A549 (cell line): ENCODE measurements around the gene NPW. TPM values are rescaled to one million over a fixed set of nuclear protein-coding genes. Genes with fewer than 3 reads are reported as not detected.

Experiments used
- ATAC-seq, 2 experiments: fragments of 200-7000 bp in 1 of 2; fragments of >200 bp in 1 of 2; cut with Nextera tagmentation in 1 of 2; cut with Tn5 transposase in 1 of 2; 3 replicates each; pipeline versions ENCODE4 v1.8.0 to v1.9.1; 2018 to 2020; ENCODE audit warnings: mild to moderate bottlenecking in 1 of 2, moderate library complexity in 1 of 2
- CTCF ChIA-PET: fragments of 300-600 bp; sonication (Branson Sonifier 250); formaldehyde crosslinking; extraction: SDS; loops from one replicate; lab custom pipeline; 2021; ENCODE audit warnings: antibody characterized with exemption, inconsistent platforms; lab: Yijun Ruan, JAX
- POLR2A ChIA-PET: fragments of 350-600 bp; formaldehyde crosslinking; extraction: SDS; loops from one replicate; lab custom pipeline; 2021; ENCODE audit warnings: antibody characterized with exemption, inconsistent platforms; lab: Yijun Ruan, JAX
- DNase-seq, 2 experiments: peaks; one replicate each; pipeline versions ENCODE4 v3.0.0 to v3.0.0-alpha.2; 2011 to 2016; ENCODE audit warnings: low read depth in 1 of 2, low spot score in 1 of 2
- FAIRE-seq: peaks from 2 replicates; lab custom pipeline; 2011; peaks lifted over from hg19 to GRCh38; lab: Jason Lieb, UNC
- H3K27ac ChIP-seq, 2 experiments: fragments of >200 bp; sonication (Bioruptor Twin); formaldehyde crosslinking; 3 replicates each; pipeline ENCODE4 v1.5.1; 2016 to 2017
- H3K4me1 ChIP-seq: fragments of >200 bp; sonication (Bioruptor Twin); formaldehyde crosslinking; 3 replicates; pipeline ENCODE4 v1.6.1; 2016
- H3K4me2 ChIP-seq: fragments of >200 bp; sonication (Bioruptor Twin); formaldehyde crosslinking; 3 replicates; pipeline ENCODE4 v1.6.1; 2016
- H3K4me3 ChIP-seq: fragments of >200 bp; sonication (Bioruptor Twin); formaldehyde crosslinking; 3 replicates; pipeline ENCODE4 v1.5.1; 2016
- H3K9me3 ChIP-seq: fragments of >200 bp; sonication (Bioruptor Twin); formaldehyde crosslinking; 3 replicates; pipeline ENCODE4 v1.6.1; 2016
- CBX2 ChIP-seq: fragments of 200-600 bp; sonication (generic); IDR thresholded peaks from 2 replicates; pipeline ENCODE4 v1.6.1; 2016; ENCODE audit warnings: low read depth, mild to moderate bottlenecking, borderline replicate concordance
- CHD2 ChIP-seq: fragments of 150-350 bp; IDR thresholded peaks from 2 replicates; pipeline ENCODE4 v1.6.1; 2014; ENCODE audit warnings: low read length; ENCODE audit not compliant: partially characterized antibody
- CTCF ChIP-seq: fragments of >200 bp; sonication (Bioruptor Twin); formaldehyde crosslinking; IDR thresholded peaks from 3 replicates; pipeline ENCODE4 v1.5.1; 2016
- E2F6 ChIP-seq: IDR thresholded peaks from 2 replicates; pipeline ENCODE4 v1.6.1; 2012; ENCODE audit warnings: low read depth, borderline replicate concordance
- EHF ChIP-seq: fragments of 250-450 bp; sonication (Bioruptor Pico); IDR thresholded peaks from 2 replicates; pipeline ENCODE4 v1.5.0; 2020; ENCODE audit warnings: mild to moderate bottlenecking
- EP300 ChIP-seq, 2 experiments: fragments of >200 bp; sonication (Bioruptor Twin); formaldehyde crosslinking; IDR thresholded peaks; 2 replicates in 1 of 2; 3 replicates in 1 of 2; pipeline ENCODE4 v1.6.1; 2016 to 2017
- ESRRA ChIP-seq: fragments of 150-350 bp; IDR thresholded peaks from 2 replicates; pipeline ENCODE4 v1.6.1; 2014; ENCODE audit warnings: mild to moderate bottlenecking, low read length, borderline replicate concordance
- FOSL2 ChIP-seq, 2 experiments: fragments of 450-650 bp in 1 of 2; fragments of >200 bp in 1 of 2; sonication (Bioruptor Twin) in 1 of 2; formaldehyde crosslinking; IDR thresholded peaks; 2 replicates each; pipeline versions ENCODE4 v1.5.0 to v1.6.1; 2016 to 2020; ENCODE audit warnings: mild to moderate bottlenecking in 1 of 2, moderate library complexity in 1 of 2
- HDAC2 ChIP-seq: fragments of 200-600 bp; sonication (generic); IDR thresholded peaks from 2 replicates; pipeline ENCODE4 v1.6.1; 2016
- HOXB13 ChIP-seq: fragments of 250-450 bp; sonication (Bioruptor Pico); IDR thresholded peaks from 2 replicates; pipeline ENCODE4 v1.5.0; 2020; ENCODE audit warnings: low read depth, mild to moderate bottlenecking, moderate library complexity
- JUNB ChIP-seq: fragments of >200 bp; sonication (Bioruptor Twin); formaldehyde crosslinking; IDR thresholded peaks from 2 replicates; pipeline ENCODE4 v1.6.1; 2016
- MAX ChIP-seq: IDR thresholded peaks from 2 replicates; pipeline ENCODE4 v1.6.1; 2012
- MAZ ChIP-seq: fragments of 150-350 bp; IDR thresholded peaks from 2 replicates; pipeline ENCODE4 v1.6.1; 2014; ENCODE audit warnings: antibody characterized with exemption, low read depth, low read length, borderline replicate concordance
- NFE2L2 ChIP-seq: fragments of 150-350 bp; conservative IDR thresholded peaks from 2 replicates; pipeline ENCODE4 v1.6.1; 2014; ENCODE audit warnings: low read length
- NR3C1 ChIP-seq: fragments of >200 bp; sonication (Bioruptor Twin); formaldehyde crosslinking; IDR thresholded peaks from 3 replicates; pipeline ENCODE4 v1.6.1; 2017
- RAD21 ChIP-seq, 2 experiments: fragments of >200 bp in 1 of 2; sonication (Bioruptor Twin) in 1 of 2; formaldehyde crosslinking in 1 of 2; IDR thresholded peaks in 1 of 2; conservative IDR thresholded peaks in 1 of 2; 2 replicates in 1 of 2; 3 replicates in 1 of 2; pipeline ENCODE4 v1.6.1; 2012 to 2018; ENCODE audit warnings: inconsistent platforms in 1 of 2
- RFX5 ChIP-seq: fragments of 450-650 bp; IDR thresholded peaks from 2 replicates; pipeline ENCODE4 v1.7.1; 2014; ENCODE audit warnings: antibody characterized with exemption, mild to moderate bottlenecking, moderate library complexity
- SMC3 ChIP-seq: fragments of >200 bp; sonication (Bioruptor Twin); formaldehyde crosslinking; IDR thresholded peaks from 3 replicates; pipeline ENCODE4 v1.6.1; 2018; ENCODE audit warnings: inconsistent platforms
- SREBF2 ChIP-seq: fragments of 450-650 bp; IDR thresholded peaks from 2 replicates; pipeline ENCODE4 v1.6.1; 2014; ENCODE audit warnings: mild to moderate bottlenecking, moderate library complexity
- TFCP2L1 ChIP-seq: fragments of 250-450 bp; sonication (Bioruptor Pico); IDR thresholded peaks from 2 replicates; pipeline ENCODE4 v1.5.0; 2021; ENCODE audit warnings: mild to moderate bottlenecking
- ZNF302 ChIP-seq: fragments of 250-450 bp; sonication (Bioruptor Pico); IDR thresholded peaks from 2 replicates; pipeline ENCODE4 v1.9.0; 2021; ENCODE audit warnings: inconsistent platforms, mild to moderate bottlenecking, moderate library complexity
- ZSCAN20 ChIP-seq: fragments of 250-450 bp; sonication (Bioruptor Pico); IDR thresholded peaks from 2 replicates; pipeline ENCODE4 v1.8.0; 2022; ENCODE audit warnings: mild to moderate bottlenecking, moderate library complexity
- WGBS: methylation state at CpG from one replicate; pipeline ENCODE4 v1.1.6; 2017; ENCODE audit errors: missing lambda C conversion rate; 5-methylcytosine and 5-hydroxymethylcytosine counted together
- polyA plus RNA-seq, 4 experiments: library from polyadenylated mRNA; depleted of rRNA in 3 of 4; stranded (reverse); fragments of >200 nt; fragmentation: RNase III in 1 of 4; extraction: RNeasy Plus Mini Kit Qiagen cat#74134 plus additional on column Dnase treatment in 1 of 4; gene quantifications; 2 replicates in 3 of 4; 3 replicates in 1 of 4; pipeline ENCODE4 v1.2.3, GENCODE V29; 2011 to 2017
- small RNA-seq, 6 experiments: library from RNA; depleted of rRNA; stranded (forward); fragments of <200 nt; gene quantifications; one replicate each; pipeline ENCODE3, GENCODE V24; 2012

The NPW gene
- polyA plus RNA-seq, 2 of the 4 experiments (the other 2 are of a cell fraction), result 0.26 to 1.0 TPM

- ChIA-PET POLR2A (interaction anchor here (0.6 kb wide), 1 partner anchor 76 kb away, joined by 3 read pairs; no protein-coding TSS in a partner anchor), CTCF (interaction anchor here (1.0 to 2.3 kb wide), 5 partner anchors 9 to 76 kb away, joined by 3 to 8 read pairs (median 3); no protein-coding TSS in a partner anchor)
- WGBS, result 91% methylated on average over 7 of the region's 16 CpGs
- no peak overlapping the region for H3K27ac ChIP-seq
- ATAC-seq, result no peak
- H3K4me2 ChIP-seq, result no peak overlapping the region
- no peak for DNase-seq
- no peaks in the 10 kb centered on the region for H3K9me3 ChIP-seq
- no peak overlapping the region for H3K4me3 ChIP-seq
- FAIRE-seq, result no peak
- no peak for TF ChIP-seq RFX5
- TF ChIP-seq SREBF2, result no peak
- TF ChIP-seq JUNB, result no peak
- TF ChIP-seq TFCP2L1 (CRISPR knock-in tag), result no peak
- no peak for TF ChIP-seq FOSL2 (IDR thresholded peaks at IDR 0.05)
- TF ChIP-seq FOSL2 (CRISPR knock-in tag; IDR thresholded peaks at IDR 0.05), result no peak
- no peak for TF ChIP-seq HOXB13 (CRISPR knock-in tag)
- no peaks in the 10 kb centered on the region for H3K4me1 ChIP-seq
These were observed 44.9 kb downstream of the NPW start for GRCh38 chr16:2064368-2064945.

- 93% methylated on average over 11 of the region's 11 CpGs for WGBS
- CTCF ChIA-PET, result interaction anchor here (0.8 to 2.7 kb wide), 4 partner anchors 10 to 75 kb away, joined by 3 to 15 read pairs (median 5); partner anchors contain the start of genes NTHL1 and TSC2
- Histone ChIP-seq H3K27ac (no peak overlapping the region), H3K9me3 (no peaks in the 10 kb centered on the region), H3K4me2 (no peak overlapping the region), H3K4me1 (no peaks in the 10 kb centered on the region), H3K4me3 (no peak overlapping the region)
- no peak for ATAC-seq
- POLR2A ChIA-PET, result no interaction called here
- TF ChIP-seq ZNF302 (CRISPR knock-in tag) (no peak), CBX2 (no peak), MAX (no peak), CTCF (no peak), RAD21 (conservative IDR thresholded peaks at IDR 0.05 in 1 of 2, IDR thresholded peaks at IDR 0.05 in 1 of 2) (no peak), ZSCAN20 (no peak), SMC3 (no peak), NFE2L2 (no peak), CHD2 (no peak), MAZ (no peak), NR3C1 (no peak), ESRRA (no peak), HDAC2 (no peak), E2F6 (no peak), EHF (CRISPR knock-in tag) (no peak), EP300 (IDR thresholded peaks at IDR 0.05) (no peak)
- no peak for FAIRE-seq
- no peak for DNase-seq
These were observed 46.6 kb downstream of the NPW start for GRCh38 chr16:2066139-2066538.

Small RNA genes lying within 50 kb of the gene (small RNA-seq; reads per million reads assigned to genes)
- gene AC005363.2 (0 to 1.7 (median 0) reads per million in 6 experiments), gene RN7SL219P (0 reads per million in 6 experiments)

Other genes starting within 250 kb of the NPW start
Only the 30 nearest of the 34 such genes appear.
- gene SPSB3, start 237.2 kb upstream of the NPW start, polyA plus RNA-seq (2011; rRNA removed), result 9.2 and 10.6 TPM in 2 replicates
- 10.6 to 17.3 TPM (median 14.6 TPM) in 3 replicates for gene SPSB3, start 237.2 kb upstream of the NPW start, polyA plus RNA-seq (2017; fragmentation: RNase III; extraction: RNeasy Plus Mini Kit Qiagen cat#74134 plus additional on column Dnase treatment)
- 21.9 and 24.7 TPM in 2 replicates for gene NUBP2, start 236.8 kb upstream of the NPW start, polyA plus RNA-seq (2011; rRNA removed)
- 58.9 to 65.3 TPM (median 60.7 TPM) in 3 replicates for gene NUBP2, start 236.8 kb upstream of the NPW start, polyA plus RNA-seq (2017; fragmentation: RNase III; extraction: RNeasy Plus Mini Kit Qiagen cat#74134 plus additional on column Dnase treatment)
- gene IGFALS, start 226.1 kb upstream of the NPW start, polyA plus RNA-seq (2011; rRNA removed), result 0.08 TPM in 1 of 2 replicates, not detected in the other
- gene IGFALS, start 226.1 kb upstream of the NPW start, polyA plus RNA-seq (2017; fragmentation: RNase III; extraction: RNeasy Plus Mini Kit Qiagen cat#74134 plus additional on column Dnase treatment), result 0.05 to 0.08 TPM in 2 of 3 replicates, not detected in the other
- gene HAGH, start 193.0 kb upstream of the NPW start, polyA plus RNA-seq (2011; rRNA removed), result 27.2 and 34.9 TPM in 2 replicates
- gene HAGH, start 193.0 kb upstream of the NPW start, polyA plus RNA-seq (2017; fragmentation: RNase III; extraction: RNeasy Plus Mini Kit Qiagen cat#74134 plus additional on column Dnase treatment), result 58.7 to 66.4 TPM (median 59.8 TPM) in 3 replicates
- gene FAHD1, start 192.6 kb upstream of the NPW start, polyA plus RNA-seq (2011; rRNA removed), result 30.2 and 30.6 TPM in 2 replicates
- gene FAHD1, start 192.6 kb upstream of the NPW start, polyA plus RNA-seq (2017; fragmentation: RNase III; extraction: RNeasy Plus Mini Kit Qiagen cat#74134 plus additional on column Dnase treatment), result 63.2 to 68.4 TPM (median 64.5 TPM) in 3 replicates
- 7.5 and 9.1 TPM in 2 replicates for gene MEIOB, start 147.6 kb upstream of the NPW start, polyA plus RNA-seq (2011; rRNA removed)
- 2.9 to 3.5 TPM (median 2.9 TPM) in 3 replicates for gene MEIOB, start 147.6 kb upstream of the NPW start, polyA plus RNA-seq (2017; fragmentation: RNase III; extraction: RNeasy Plus Mini Kit Qiagen cat#74134 plus additional on column Dnase treatment)
- gene HS3ST6, start 101.4 kb upstream of the NPW start, polyA plus RNA-seq (2011; rRNA removed), result 1.1 and 1.5 TPM in 2 replicates
- 1.4 to 2.6 TPM (median 2.0 TPM) in 3 replicates for gene HS3ST6, start 101.4 kb upstream of the NPW start, polyA plus RNA-seq (2017; fragmentation: RNase III; extraction: RNeasy Plus Mini Kit Qiagen cat#74134 plus additional on column Dnase treatment)
- 27.7 and 34.4 TPM in 2 replicates for gene MSRB1, start 76.6 kb upstream of the NPW start, polyA plus RNA-seq (2011; rRNA removed)
- gene MSRB1, start 76.6 kb upstream of the NPW start, polyA plus RNA-seq (2017; fragmentation: RNase III; extraction: RNeasy Plus Mini Kit Qiagen cat#74134 plus additional on column Dnase treatment), result 27.7 to 38.4 TPM (median 37.5 TPM) in 3 replicates
- not detected in 2 replicates for gene RPL3L, start 65.1 kb upstream of the NPW start, polyA plus RNA-seq (2011; rRNA removed)
- gene RPL3L, start 65.1 kb upstream of the NPW start, polyA plus RNA-seq (2017; fragmentation: RNase III; extraction: RNeasy Plus Mini Kit Qiagen cat#74134 plus additional on column Dnase treatment), result 0.20 TPM in 1 of 3 replicates, not detected in the others
- gene NDUFB10, start 60.2 kb upstream of the NPW start, polyA plus RNA-seq (2011; rRNA removed), result 151 and 198 TPM in 2 replicates
- 367 to 410 TPM (median 389 TPM) in 3 replicates for gene NDUFB10, start 60.2 kb upstream of the NPW start, polyA plus RNA-seq (2017; fragmentation: RNase III; extraction: RNeasy Plus Mini Kit Qiagen cat#74134 plus additional on column Dnase treatment)
- gene RPS2, start 55.0 kb upstream of the NPW start, polyA plus RNA-seq (2011; rRNA removed), result 2,621 and 3,507 TPM in 2 replicates
- 3,378 to 3,689 TPM (median 3,626 TPM) in 3 replicates for gene RPS2, start 55.0 kb upstream of the NPW start, polyA plus RNA-seq (2017; fragmentation: RNase III; extraction: RNeasy Plus Mini Kit Qiagen cat#74134 plus additional on column Dnase treatment)
- gene RNF151, start 52.9 kb upstream of the NPW start, polyA plus RNA-seq (2011; rRNA removed), result not detected in 2 replicates
- gene RNF151, start 52.9 kb upstream of the NPW start, polyA plus RNA-seq (2017; fragmentation: RNase III; extraction: RNeasy Plus Mini Kit Qiagen cat#74134 plus additional on column Dnase treatment), result not detected in 3 replicates
- gene TBL3, start 47.7 kb upstream of the NPW start, polyA plus RNA-seq (2011; rRNA removed), result 21.9 and 25.9 TPM in 2 replicates
- gene TBL3, start 47.7 kb upstream of the NPW start, polyA plus RNA-seq (2017; fragmentation: RNase III; extraction: RNeasy Plus Mini Kit Qiagen cat#74134 plus additional on column Dnase treatment), result 41.9 to 45.0 TPM (median 42.8 TPM) in 3 replicates
- gene NOXO1, start 38.3 kb upstream of the NPW start, polyA plus RNA-seq (2011; rRNA removed), result not detected in 2 replicates
- gene NOXO1, start 38.3 kb upstream of the NPW start, polyA plus RNA-seq (2017; fragmentation: RNase III; extraction: RNeasy Plus Mini Kit Qiagen cat#74134 plus additional on column Dnase treatment), result 0.25 to 0.32 TPM (median 0.26 TPM) in 3 replicates
- 11.9 and 12.9 TPM in 2 replicates for gene GFER, start 35.6 kb upstream of the NPW start, polyA plus RNA-seq (2011; rRNA removed)
- gene GFER, start 35.6 kb upstream of the NPW start, polyA plus RNA-seq (2017; fragmentation: RNase III; extraction: RNeasy Plus Mini Kit Qiagen cat#74134 plus additional on column Dnase treatment), result 33.9 to 34.9 TPM (median 34.8 TPM) in 3 replicates
- 4.9 and 5.7 TPM in 2 replicates for gene SYNGR3, start 29.8 kb upstream of the NPW start, polyA plus RNA-seq (2011; rRNA removed)
- 4.1 to 5.0 TPM (median 4.4 TPM) in 3 replicates for gene SYNGR3, start 29.8 kb upstream of the NPW start, polyA plus RNA-seq (2017; fragmentation: RNase III; extraction: RNeasy Plus Mini Kit Qiagen cat#74134 plus additional on column Dnase treatment)
- gene ZNF598, start 10.0 kb upstream of the NPW start, polyA plus RNA-seq (2011; rRNA removed), result 15.3 and 17.7 TPM in 2 replicates
- gene ZNF598, start 10.0 kb upstream of the NPW start, polyA plus RNA-seq (2017; fragmentation: RNase III; extraction: RNeasy Plus Mini Kit Qiagen cat#74134 plus additional on column Dnase treatment), result 32.7 to 35.0 TPM (median 33.8 TPM) in 3 replicates
- 33.1 and 35.0 TPM in 2 replicates for gene NHERF2, start 7.1 kb downstream of the NPW start, polyA plus RNA-seq (2011; rRNA removed)
- gene NHERF2, start 7.1 kb downstream of the NPW start, polyA plus RNA-seq (2017; fragmentation: RNase III; extraction: RNeasy Plus Mini Kit Qiagen cat#74134 plus additional on column Dnase treatment), result 27.3 to 32.3 TPM (median 31.0 TPM) in 3 replicates
- 28.8 and 34.8 TPM in 2 replicates for gene NTHL1, start 28.0 kb downstream of the NPW start, polyA plus RNA-seq (2011; rRNA removed)
- 41.4 to 42.3 TPM (median 42.1 TPM) in 3 replicates for gene NTHL1, start 28.0 kb downstream of the NPW start, polyA plus RNA-seq (2017; fragmentation: RNase III; extraction: RNeasy Plus Mini Kit Qiagen cat#74134 plus additional on column Dnase treatment)
- 32.6 and 41.7 TPM in 2 replicates for gene TSC2, start 28.2 kb downstream of the NPW start, polyA plus RNA-seq (2011; rRNA removed)
- 42.0 to 47.3 TPM (median 45.1 TPM) in 3 replicates for gene TSC2, start 28.2 kb downstream of the NPW start, polyA plus RNA-seq (2017; fragmentation: RNase III; extraction: RNeasy Plus Mini Kit Qiagen cat#74134 plus additional on column Dnase treatment)
- gene PKD1, start 116.1 kb downstream of the NPW start, polyA plus RNA-seq (2011; rRNA removed), result 11.5 and 17.3 TPM in 2 replicates
- 38.4 to 39.7 TPM (median 39.2 TPM) in 3 replicates for gene PKD1, start 116.1 kb downstream of the NPW start, polyA plus RNA-seq (2017; fragmentation: RNase III; extraction: RNeasy Plus Mini Kit Qiagen cat#74134 plus additional on column Dnase treatment)
- gene RAB26, start 128.8 kb downstream of the NPW start, polyA plus RNA-seq (2011; rRNA removed), result 6.7 and 7.5 TPM in 2 replicates
- 5.7 to 7.3 TPM (median 6.7 TPM) in 3 replicates for gene RAB26, start 128.8 kb downstream of the NPW start, polyA plus RNA-seq (2017; fragmentation: RNase III; extraction: RNeasy Plus Mini Kit Qiagen cat#74134 plus additional on column Dnase treatment)
- gene TRAF7, start 136.0 kb downstream of the NPW start, polyA plus RNA-seq (2011; rRNA removed), result 31.9 and 32.0 TPM in 2 replicates
- gene TRAF7, start 136.0 kb downstream of the NPW start, polyA plus RNA-seq (2017; fragmentation: RNase III; extraction: RNeasy Plus Mini Kit Qiagen cat#74134 plus additional on column Dnase treatment), result 47.6 to 50.0 TPM (median 48.1 TPM) in 3 replicates
- gene CASKIN1, start 176.8 kb downstream of the NPW start, polyA plus RNA-seq (2011; rRNA removed), result 0.13 and 0.27 TPM in 2 replicates
- 0.72 to 1.0 TPM (median 0.87 TPM) in 3 replicates for gene CASKIN1, start 176.8 kb downstream of the NPW start, polyA plus RNA-seq (2017; fragmentation: RNase III; extraction: RNeasy Plus Mini Kit Qiagen cat#74134 plus additional on column Dnase treatment)
- 46.8 and 49.5 TPM in 2 replicates for gene MLST8, start 185.7 kb downstream of the NPW start, polyA plus RNA-seq (2011; rRNA removed)
- 48.4 to 53.9 TPM (median 50.4 TPM) in 3 replicates for gene MLST8, start 185.7 kb downstream of the NPW start, polyA plus RNA-seq (2017; fragmentation: RNase III; extraction: RNeasy Plus Mini Kit Qiagen cat#74134 plus additional on column Dnase treatment)
- gene BRICD5, start 191.1 kb downstream of the NPW start, polyA plus RNA-seq (2011; rRNA removed), result 2.0 and 3.1 TPM in 2 replicates
- gene BRICD5, start 191.1 kb downstream of the NPW start, polyA plus RNA-seq (2017; fragmentation: RNase III; extraction: RNeasy Plus Mini Kit Qiagen cat#74134 plus additional on column Dnase treatment), result 7.4 to 11.6 TPM (median 9.1 TPM) in 3 replicates
- 13.9 and 15.0 TPM in 2 replicates for gene PGP, start 195.1 kb downstream of the NPW start, polyA plus RNA-seq (2011; rRNA removed)
- gene PGP, start 195.1 kb downstream of the NPW start, polyA plus RNA-seq (2017; fragmentation: RNase III; extraction: RNeasy Plus Mini Kit Qiagen cat#74134 plus additional on column Dnase treatment), result 27.7 to 33.7 TPM (median 31.9 TPM) in 3 replicates
- 10.4 and 11.0 TPM in 2 replicates for gene E4F1, start 203.8 kb downstream of the NPW start, polyA plus RNA-seq (2011; rRNA removed)
- 22.0 to 24.4 TPM (median 23.3 TPM) in 3 replicates for gene E4F1, start 203.8 kb downstream of the NPW start, polyA plus RNA-seq (2017; fragmentation: RNase III; extraction: RNeasy Plus Mini Kit Qiagen cat#74134 plus additional on column Dnase treatment)
- 0.36 and 0.65 TPM in 2 replicates for gene DNASE1L2, start 216.7 kb downstream of the NPW start, polyA plus RNA-seq (2011; rRNA removed)
- 0.88 to 1.5 TPM (median 1.2 TPM) in 3 replicates for gene DNASE1L2, start 216.7 kb downstream of the NPW start, polyA plus RNA-seq (2017; fragmentation: RNase III; extraction: RNeasy Plus Mini Kit Qiagen cat#74134 plus additional on column Dnase treatment)
- 41.8 and 47.9 TPM in 2 replicates for gene ECI1, start 231.8 kb downstream of the NPW start, polyA plus RNA-seq (2011; rRNA removed)
- gene ECI1, start 231.8 kb downstream of the NPW start, polyA plus RNA-seq (2017; fragmentation: RNase III; extraction: RNeasy Plus Mini Kit Qiagen cat#74134 plus additional on column Dnase treatment), result 40.9 to 41.9 TPM (median 41.5 TPM) in 3 replicates